OCI-LY7 (cell line): ENCODE measurements around the gene TTC6. TPM values are rescaled to one million over a fixed set of nuclear protein-coding genes. Genes with fewer than 3 reads are reported as not detected.

ENCODE experiments used
- BruUV-seq: library from RNA; stranded (reverse); fragments of 400-500 nt; replicated peaks from 2 replicates; lab custom pipeline; 2021; lab: Mats Ljungman, UMichigan
- CTCF ChIA-PET: fragments of 300-600 bp; sonication (Branson Sonifier 250); formaldehyde crosslinking; loops from one replicate; lab custom pipeline; 2022; ENCODE audit warnings: antibody characterized with exemption; ENCODE audit not compliant: unreplicated experiment; lab: Charles Lee
- POLR2A ChIA-PET: fragments of 300-600 bp; sonication (Branson Sonifier 250); formaldehyde crosslinking; loops from one replicate; lab custom pipeline; 2022; ENCODE audit warnings: antibody characterized with exemption; lab: Charles Lee
- DNase-seq: peaks from one replicate; pipeline ENCODE4 v3.0.0-alpha.2; 2015; ENCODE audit warnings: low spot score
- H2AFZ ChIP-seq: fragments of 200-600 bp; sonication (generic), shearing (Covaris generic); 2 replicates; pipeline ENCODE4 v1.6.1; 2014; ENCODE audit warnings: mild to moderate bottlenecking, antibody characterized with exemption, low read length, moderate library complexity
- H3K27ac ChIP-seq: fragments of 200-600 bp; sonication (generic); 2 replicates; pipeline ENCODE4 v1.5.1; 2014; ENCODE audit warnings: mixed run types, low read depth, mild to moderate bottlenecking, moderate library complexity, low read length, inconsistent platforms; ENCODE audit not compliant: poor library complexity, severe bottlenecking
- H3K36me3 ChIP-seq: fragments of 200-600 bp; sonication (generic); 2 replicates; pipeline ENCODE4 v1.6.1; 2014; ENCODE audit warnings: mild to moderate bottlenecking, antibody characterized with exemption, low read length, moderate library complexity, mixed read lengths; ENCODE audit not compliant: insufficient read depth
- H3K4me1 ChIP-seq: fragments of 200-600 bp; sonication (generic); 2 replicates; pipeline ENCODE4 v1.5.1; 2014; ENCODE audit warnings: mild to moderate bottlenecking, low read length; ENCODE audit not compliant: insufficient read depth, poor library complexity, severe bottlenecking
- H3K4me2 ChIP-seq: fragments of 200-600 bp; sonication (generic); 2 replicates; pipeline ENCODE4 v1.6.1; 2014; ENCODE audit warnings: mild to moderate bottlenecking, low read length
- H3K4me3 ChIP-seq: fragments of 200-600 bp; sonication (generic); 2 replicates; pipeline ENCODE4 v1.5.1; 2014; ENCODE audit warnings: mild to moderate bottlenecking, low read depth, low read length; ENCODE audit not compliant: poor library complexity, severe bottlenecking
- H3K79me2 ChIP-seq: fragments of 200-600 bp; sonication (generic); 2 replicates; pipeline ENCODE4 v1.6.1; 2016; ENCODE audit warnings: low read depth, mild to moderate bottlenecking, low read length, moderate library complexity, mixed read lengths; ENCODE audit not compliant: insufficient read depth
- H3K9me2 ChIP-seq: fragments of 200-600 bp; sonication (generic); 2 replicates; pipeline ENCODE4 v1.6.1; 2016; ENCODE audit warnings: mild to moderate bottlenecking, low read length, mixed read lengths; ENCODE audit not compliant: insufficient read depth
- H3K9me3 ChIP-seq: fragments of 200-600 bp; sonication (generic); 2 replicates; pipeline ENCODE4 v1.6.1; 2014; ENCODE audit warnings: mild to moderate bottlenecking, mixed run types, low read length, mixed read lengths
- H4K20me1 ChIP-seq: fragments of 200-600 bp; sonication (generic); 2 replicates; pipeline ENCODE4 v1.6.1; 2014; ENCODE audit warnings: mild to moderate bottlenecking, antibody characterized with exemption, low read length, moderate library complexity, mixed read lengths; ENCODE audit not compliant: insufficient read depth
- EZH2phosphoT487 ChIP-seq: fragments of 200-600 bp; sonication (generic); IDR thresholded peaks from 2 replicates; pipeline ENCODE4 v1.6.1; 2018; ENCODE audit warnings: low read depth, borderline replicate concordance, mild to moderate bottlenecking, mixed run types, antibody characterized with exemption, low read length, moderate library complexity, mixed read lengths
- intact Hi-C: fragments of 100-400 bp; cut with micrococcal nuclease; formaldehyde crosslinking; loops from one replicate; pipeline ENCODE4 v1.10.0; 2022; ENCODE audit not compliant: unreplicated experiment
- total RNA-seq, 2 experiments: library from RNA; depleted of rRNA in 1 of 2; stranded (reverse); fragments of >200 nt in 1 of 2; shearing (Covaris generic) in 1 of 2; gene quantifications; 2 replicates each; pipeline ENCODE4 v1.2.3, GENCODE V29; 2014 to 2022
- TF ChIP-seq, protein P1 (sequence below): fragments of 200-600 bp; sonication (generic); conservative IDR thresholded peaks from 2 replicates; pipeline ENCODE4 v1.5.1; 2014; ENCODE audit warnings: mild to moderate bottlenecking, antibody characterized with exemption, low read length, moderate library complexity, mixed read lengths

The TTC6 gene
- total RNA-seq, 2 experiments from 2014 or later: not detected

GRCh38 chr14:37623971-37624370, 28.5 kb downstream of the TTC6 start:
- Histone ChIP-seq H3K9me2 (no peaks in the 10 kb centered on the region), H3K36me3 (no peaks in the 10 kb centered on the region), H3K4me3 (no peak overlapping the region), H4K20me1 (no peaks in the 10 kb centered on the region), H3K9me3 (no peaks in the 10 kb centered on the region), H3K4me1 (no peaks in the 10 kb centered on the region), H3K4me2 (no peak overlapping the region), H3K27ac (no peak overlapping the region), H3K79me2 (no peaks in the 10 kb centered on the region), H2AFZ (no peak overlapping the region)
- CTCF ChIA-PET: no interaction called here
- intact Hi-C loops: no loop called here
- no peak for DNase-seq
- no TSS peak for BruUV-seq
- no peak for TF ChIP-seq EZH2phosphoT487
- POLR2A ChIA-PET: interaction anchor here (0.6 kb wide), 1 partner anchor 119 kb away, joined by 3 read pairs; no protein-coding TSS in a partner anchor

DNA sequence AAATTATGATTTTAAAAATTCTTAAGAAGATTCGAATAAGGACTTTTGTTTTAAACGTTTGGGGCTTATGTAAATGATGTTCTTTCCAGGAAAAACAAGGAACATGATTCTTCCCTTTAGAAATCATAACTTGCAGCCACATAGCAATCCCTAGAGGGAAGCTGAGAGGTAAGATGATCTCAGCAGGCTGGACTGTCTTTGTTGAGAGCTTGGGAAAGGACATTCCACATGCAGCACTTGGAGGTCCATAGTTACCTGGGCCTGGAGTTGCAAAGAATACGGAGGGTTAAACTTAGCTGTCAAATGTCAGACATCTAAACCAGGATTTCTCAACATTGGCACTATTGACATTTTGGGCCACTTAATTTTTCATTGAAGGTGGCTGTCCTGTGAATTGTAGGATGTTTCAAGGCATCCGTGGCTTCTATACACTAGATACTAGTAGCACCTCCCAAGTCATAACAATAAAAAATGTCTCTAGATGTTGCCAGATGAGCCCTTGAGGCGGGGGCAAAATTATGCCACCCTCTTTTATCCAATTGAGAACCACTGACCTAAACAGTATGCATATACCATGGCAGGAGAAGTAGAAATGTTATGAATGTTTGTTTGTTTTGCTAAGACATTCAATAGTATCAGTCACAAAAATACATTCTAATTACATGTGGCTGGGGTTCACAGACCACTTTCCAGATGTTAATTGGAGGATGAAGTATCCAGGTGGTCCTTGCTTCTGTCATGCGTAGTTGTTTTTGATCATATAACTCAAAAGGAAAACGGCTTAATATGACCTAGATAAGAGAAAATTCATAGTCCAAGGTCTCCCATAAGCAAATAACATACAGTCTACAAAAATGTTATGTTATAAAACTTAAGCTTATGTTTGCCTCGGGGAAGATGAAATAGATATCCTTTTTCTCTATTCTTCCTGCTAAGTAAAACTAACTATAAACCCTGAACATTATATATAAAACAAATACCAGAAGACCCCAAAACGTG, 30.5 kb downstream of the TTC6 start:
- TF ChIP-seq, protein P1, sequence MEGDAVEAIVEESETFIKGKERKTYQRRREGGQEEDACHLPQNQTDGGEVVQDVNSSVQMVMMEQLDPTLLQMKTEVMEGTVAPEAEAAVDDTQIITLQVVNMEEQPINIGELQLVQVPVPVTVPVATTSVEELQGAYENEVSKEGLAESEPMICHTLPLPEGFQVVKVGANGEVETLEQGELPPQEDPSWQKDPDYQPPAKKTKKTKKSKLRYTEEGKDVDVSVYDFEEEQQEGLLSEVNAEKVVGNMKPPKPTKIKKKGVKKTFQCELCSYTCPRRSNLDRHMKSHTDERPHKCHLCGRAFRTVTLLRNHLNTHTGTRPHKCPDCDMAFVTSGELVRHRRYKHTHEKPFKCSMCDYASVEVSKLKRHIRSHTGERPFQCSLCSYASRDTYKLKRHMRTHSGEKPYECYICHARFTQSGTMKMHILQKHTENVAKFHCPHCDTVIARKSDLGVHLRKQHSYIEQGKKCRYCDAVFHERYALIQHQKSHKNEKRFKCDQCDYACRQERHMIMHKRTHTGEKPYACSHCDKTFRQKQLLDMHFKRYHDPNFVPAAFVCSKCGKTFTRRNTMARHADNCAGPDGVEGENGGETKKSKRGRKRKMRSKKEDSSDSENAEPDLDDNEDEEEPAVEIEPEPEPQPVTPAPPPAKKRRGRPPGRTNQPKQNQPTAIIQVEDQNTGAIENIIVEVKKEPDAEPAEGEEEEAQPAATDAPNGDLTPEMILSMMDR: no peak
- TF ChIP-seq EZH2phosphoT487: no peak
- CTCF ChIA-PET: no interaction called here

GRCh38 chr14:37637341-37637740, 41.9 kb downstream of the TTC6 start:
- no peak for DNase-seq
- no peak overlapping the region for H3K4me2 ChIP-seq
- no TSS peak for BruUV-seq
- POLR2A ChIA-PET: no interaction called here
- no peak overlapping the region for H3K27ac ChIP-seq
- CTCF ChIA-PET: no interaction called here
- no peaks in the 10 kb centered on the region for H3K4me1 ChIP-seq
- no peak overlapping the region for H2AFZ ChIP-seq
- H3K79me2 ChIP-seq: no peaks in the 10 kb centered on the region
- no peaks in the 10 kb centered on the region for H3K9me2 ChIP-seq
- no peak overlapping the region for H3K4me3 ChIP-seq
- H3K9me3 ChIP-seq: no peaks in the 10 kb centered on the region
- TF ChIP-seq, protein P1: no peak
- no peak for TF ChIP-seq EZH2phosphoT487
- H3K36me3 ChIP-seq: no peaks in the 10 kb centered on the region
- H4K20me1 ChIP-seq: no peaks in the 10 kb centered on the region
- intact Hi-C loops: no loop called here

More for the DNA sequence above, 30.5 kb downstream of the TTC6 start:
- Histone ChIP-seq H3K36me3 (no peaks in the 10 kb centered on the region), H3K9me3 (no peaks in the 10 kb centered on the region), H3K4me3 (no peak overlapping the region), H3K4me2 (no peak overlapping the region), H4K20me1 (no peaks in the 10 kb centered on the region), H3K27ac (no peak overlapping the region), H3K79me2 (no peaks in the 10 kb centered on the region), H3K9me2 (no peaks in the 10 kb centered on the region), H3K4me1 (no peaks in the 10 kb centered on the region), H2AFZ (no peak overlapping the region)
- DNase-seq: no peak
- intact Hi-C loops: no loop called here
- no TSS peak for BruUV-seq
- POLR2A ChIA-PET: interaction anchor here (0.5 kb wide), 1 partner anchor 661 kb away, joined by 3 read pairs; no protein-coding TSS in a partner anchor
